ENCODE data around the gene SELENOM.

Gene SELENOM, protein sequence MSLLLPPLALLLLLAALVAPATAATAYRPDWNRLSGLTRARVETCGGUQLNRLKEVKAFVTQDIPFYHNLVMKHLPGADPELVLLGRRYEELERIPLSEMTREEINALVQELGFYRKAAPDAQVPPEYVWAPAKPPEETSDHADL

DNA sequence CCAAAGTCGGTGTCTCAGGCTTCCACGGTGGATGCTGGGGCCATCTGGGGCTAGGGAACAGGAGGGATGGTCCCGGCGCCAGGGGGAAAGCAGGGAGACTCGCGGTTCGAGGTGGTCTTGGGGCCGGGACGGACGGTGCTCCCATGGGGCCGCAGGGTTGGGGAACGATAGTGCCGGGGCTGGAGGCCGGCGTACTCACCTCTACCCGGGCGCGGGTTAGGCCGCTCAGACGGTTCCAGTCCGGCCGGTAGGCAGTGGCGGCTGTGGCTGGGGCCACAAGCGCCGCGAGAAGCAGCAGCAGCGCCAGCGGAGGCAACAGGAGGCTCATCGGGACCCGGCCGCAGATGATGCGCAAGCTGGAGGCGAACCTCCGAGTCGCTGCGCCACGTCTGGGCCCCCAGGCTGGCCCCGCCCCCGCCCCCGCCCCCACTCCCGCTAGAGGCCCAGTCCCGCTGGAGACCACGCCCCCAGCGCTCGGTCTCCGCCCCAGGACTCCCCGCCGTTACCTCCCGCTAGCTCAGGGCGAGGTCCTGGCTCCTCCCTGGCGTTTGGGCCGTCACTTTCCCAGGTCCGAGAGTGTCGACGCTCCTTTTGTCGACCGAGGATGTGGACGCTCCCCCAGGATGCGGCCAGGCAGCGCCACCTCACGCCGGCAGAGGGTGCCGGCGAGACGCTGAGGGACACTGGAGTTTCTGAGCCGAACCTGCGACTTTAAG, at the start of gene SELENOM:
Gene SELENOM, minus strand, starts transcription at position 391 of the 716 bp plus-strand sequence. Its CDS starts 63 bp downstream, at position 328.
- peak; percentile 96 for DNase-seq (ENCODE audit: low spot score)

- DNase-seq (ENCODE audit: low spot score) = no peak
Measured at GRCh38 chr22:31155422-31155821, 48.1 kb upstream of the SELENOM start.

DNA sequence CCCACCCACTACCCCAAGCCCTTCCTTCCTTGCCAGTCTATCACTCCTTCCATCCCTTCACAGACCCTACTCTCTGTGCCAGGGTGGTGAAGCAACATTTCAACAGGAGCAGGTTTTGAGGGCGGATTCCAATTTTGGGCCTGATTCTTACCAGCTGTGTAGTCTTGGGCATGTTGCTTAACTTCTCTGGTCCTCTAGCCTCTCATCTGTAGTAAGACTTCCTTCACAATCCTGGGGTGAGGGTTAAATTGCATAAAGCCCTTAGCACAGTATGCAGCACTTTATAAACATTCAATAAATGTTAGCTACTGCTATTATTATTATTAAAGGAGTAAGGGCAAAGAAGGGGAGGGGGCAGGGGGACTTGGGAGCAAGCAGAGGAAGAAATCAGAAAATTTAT, 47.6 kb upstream of the SELENOM start:
- DNase-seq (ENCODE audit: low spot score) = no peak

- no peak for DNase-seq (ENCODE audit: low spot score)
Measured at GRCh38 chr22:31153357-31153756, 46.0 kb upstream of the SELENOM start.

DNA sequence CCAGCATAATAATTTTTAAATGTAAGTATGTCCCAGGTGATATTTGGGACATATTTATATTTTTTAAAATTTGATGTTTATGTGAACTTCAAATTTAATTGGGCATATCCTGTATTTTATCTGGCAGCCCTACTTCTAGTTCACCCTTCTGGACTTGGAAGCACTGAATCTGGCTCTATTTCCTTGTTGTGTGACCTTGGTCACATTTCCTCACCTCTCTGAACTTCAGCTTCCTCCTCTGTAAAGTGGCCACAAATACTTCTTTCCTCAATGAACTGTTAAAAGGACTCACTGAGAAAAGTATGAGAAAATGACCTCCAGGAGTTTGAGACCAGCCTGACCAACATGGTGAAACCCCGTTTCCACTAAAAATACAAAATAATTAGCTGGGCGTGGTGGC, 44.5 kb upstream of the SELENOM start:
- no peak for DNase-seq (ENCODE audit: low spot score)

GRCh38 chr22:31150615-31151014, 43.2 kb upstream of the SELENOM start:
- no peak for DNase-seq (ENCODE audit: low spot score)

DNA sequence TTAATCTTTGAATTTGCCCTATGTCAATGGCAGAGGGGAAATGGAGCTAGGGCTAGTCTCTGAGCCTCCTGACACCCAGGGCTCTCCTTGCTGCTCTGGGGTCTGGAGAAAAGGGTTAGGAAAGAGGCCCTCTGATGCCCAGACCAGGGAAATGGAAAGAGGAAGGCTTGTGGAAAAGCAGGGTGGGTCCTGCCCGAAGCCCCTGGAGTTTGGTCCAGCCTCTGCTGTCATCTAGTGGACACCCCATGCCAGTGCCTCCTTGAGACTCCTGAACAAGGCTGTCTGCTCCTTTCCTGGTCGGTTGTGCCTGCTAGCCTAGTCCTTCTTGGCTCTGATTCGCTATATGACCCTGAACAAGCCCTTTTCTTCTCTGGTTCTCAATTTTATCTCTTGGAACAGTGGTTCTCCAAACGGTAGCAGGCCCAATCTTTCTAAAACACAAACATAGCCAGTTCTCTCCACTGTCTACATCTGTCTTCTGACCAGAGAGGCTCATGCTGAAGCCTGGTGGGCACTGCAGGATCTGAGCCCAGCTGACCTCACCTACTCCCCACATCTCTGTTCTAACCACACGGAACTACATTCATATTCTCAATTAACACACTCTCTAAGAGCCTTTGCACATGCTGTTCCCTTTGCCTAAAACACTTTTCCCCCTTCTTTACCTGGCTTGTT, 41.7 kb upstream of the SELENOM start:
- DNase-seq (ENCODE audit: low spot score) = peak; percentile 87

GRCh38 chr22:31148488-31148887, 41.1 kb upstream of the SELENOM start:
- no peak for DNase-seq (ENCODE audit: low spot score)

GRCh38 chr22:31144223-31144622, 36.9 kb upstream of the SELENOM start:
- no peak for DNase-seq (ENCODE audit: low spot score)

DNA sequence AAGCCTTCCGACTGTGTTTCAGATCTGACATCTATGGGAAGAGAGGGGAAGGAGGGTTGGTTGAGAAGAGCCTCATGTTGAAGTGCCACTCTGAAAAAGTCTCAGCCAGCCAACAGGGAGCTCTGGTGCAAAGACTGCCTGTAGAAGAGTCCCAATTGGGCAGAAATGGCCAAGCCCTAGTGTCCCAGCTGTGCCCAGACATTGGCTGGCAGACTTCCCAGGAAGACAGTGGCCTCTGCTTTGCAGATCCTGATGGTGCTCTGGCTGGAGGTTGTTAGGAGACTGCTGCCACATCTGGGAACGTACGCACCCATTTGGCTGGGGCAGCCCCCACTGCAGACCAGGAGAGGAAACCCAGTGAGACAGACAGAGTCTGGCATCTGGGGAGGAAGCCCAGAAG, 36.2 kb upstream of the SELENOM start:
- DNase-seq (ENCODE audit: low spot score) = peak; percentile 40

DNA sequence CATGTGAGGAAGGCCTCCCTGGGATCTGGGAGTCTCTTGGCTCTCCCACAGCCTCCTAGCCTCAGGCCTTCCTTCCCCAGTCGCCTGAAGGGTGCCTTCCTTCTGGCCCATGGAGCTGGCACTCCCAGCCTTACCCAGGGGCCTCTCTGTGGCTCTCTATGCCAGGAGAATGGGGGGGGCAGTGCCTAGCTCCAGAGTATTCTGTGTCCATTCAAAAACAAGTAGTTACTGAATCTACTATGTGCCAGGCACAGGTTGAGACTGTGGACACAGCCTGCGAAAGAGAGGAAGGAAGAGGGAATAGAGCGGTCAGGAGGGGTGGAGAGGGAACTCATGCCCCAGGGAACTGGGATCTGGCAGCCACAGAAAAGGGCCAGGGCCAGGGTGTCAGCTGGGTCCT, 35.7 kb upstream of the SELENOM start:
- DNase-seq (ENCODE audit: low spot score) = no peak

GRCh38 chr22:31142285-31142684, 34.9 kb upstream of the SELENOM start:
- no peak for DNase-seq (ENCODE audit: low spot score)

GRCh38 chr22:31141551-31141950, 34.2 kb upstream of the SELENOM start:
- DNase-seq (ENCODE audit: low spot score) = no peak

- no peak for DNase-seq (ENCODE audit: low spot score)
Measured at GRCh38 chr22:31140746-31141145, 33.4 kb upstream of the SELENOM start.

GRCh38 chr22:31139866-31140716, 32.7 kb upstream of the SELENOM start, which contains the start of gene PLA2G3:
Gene PLA2G3, minus strand, starts transcription at chr22:31140508. Its CDS starts 154 bp downstream, at chr22:31140354.
- no peak for DNase-seq (ENCODE audit: low spot score)

DNA sequence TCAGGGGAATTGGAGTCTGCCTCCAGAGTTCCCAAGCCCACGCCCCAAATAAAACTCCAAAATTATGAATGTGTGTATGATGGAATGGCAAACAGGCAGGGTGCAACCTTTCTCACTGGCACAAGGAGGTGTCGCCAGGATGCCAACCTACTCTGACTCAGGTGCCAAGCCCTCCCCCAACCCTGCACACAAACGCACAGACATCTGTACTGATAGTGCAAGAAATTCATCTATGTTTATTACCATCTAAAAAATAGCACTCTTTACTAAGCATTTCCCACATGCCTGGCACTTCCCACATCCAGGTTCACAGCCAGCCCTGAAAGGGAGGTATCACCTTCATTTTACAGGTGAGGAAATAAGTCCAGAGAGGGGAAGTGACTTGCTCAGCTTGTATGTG, 31.7 kb upstream of the SELENOM start:
- no peak for DNase-seq (ENCODE audit: low spot score)

DNA sequence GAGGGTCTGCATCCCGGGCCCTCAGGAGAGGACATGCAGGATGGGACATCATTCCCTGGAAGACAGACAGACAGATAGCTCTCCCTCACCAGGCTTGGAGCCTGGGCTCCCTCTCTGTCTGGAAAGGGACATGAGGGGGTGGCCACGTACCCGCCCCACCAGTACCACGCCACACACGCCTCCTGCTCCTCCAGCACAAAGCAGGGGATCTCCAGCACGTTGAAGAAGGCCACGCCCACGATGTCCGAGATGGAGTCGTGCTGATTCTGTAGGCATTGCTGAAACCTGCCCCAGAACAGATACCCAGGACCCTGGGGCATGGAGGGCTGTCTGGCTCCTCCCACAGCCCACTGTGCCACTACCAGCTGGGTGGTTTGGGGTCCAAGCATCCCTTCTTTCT, 30.8 kb upstream of the SELENOM start:
- DNase-seq (ENCODE audit: low spot score) = no peak

DNA sequence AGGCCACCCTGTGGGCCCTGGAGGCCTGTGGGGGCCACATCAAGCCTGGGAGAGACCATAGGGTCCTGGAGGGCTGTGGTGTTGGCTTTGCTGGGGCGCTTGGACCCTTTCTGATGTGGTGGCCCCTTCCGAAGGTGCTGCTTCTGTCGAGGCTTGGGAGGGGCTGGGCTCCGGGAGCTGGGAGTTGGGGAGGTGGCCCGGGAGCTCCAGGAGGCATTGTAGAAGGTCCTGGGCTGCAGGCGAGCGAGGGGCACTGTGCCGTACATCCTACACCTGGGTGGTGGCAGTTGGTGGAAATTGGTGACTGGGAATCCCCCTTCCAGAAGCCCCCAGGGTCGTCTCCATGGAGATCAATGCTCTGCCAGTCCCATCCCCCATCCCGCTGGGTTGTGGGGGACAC, 30.4 kb upstream of the SELENOM start:
- DNase-seq (ENCODE audit: low spot score) = no peak

DNA sequence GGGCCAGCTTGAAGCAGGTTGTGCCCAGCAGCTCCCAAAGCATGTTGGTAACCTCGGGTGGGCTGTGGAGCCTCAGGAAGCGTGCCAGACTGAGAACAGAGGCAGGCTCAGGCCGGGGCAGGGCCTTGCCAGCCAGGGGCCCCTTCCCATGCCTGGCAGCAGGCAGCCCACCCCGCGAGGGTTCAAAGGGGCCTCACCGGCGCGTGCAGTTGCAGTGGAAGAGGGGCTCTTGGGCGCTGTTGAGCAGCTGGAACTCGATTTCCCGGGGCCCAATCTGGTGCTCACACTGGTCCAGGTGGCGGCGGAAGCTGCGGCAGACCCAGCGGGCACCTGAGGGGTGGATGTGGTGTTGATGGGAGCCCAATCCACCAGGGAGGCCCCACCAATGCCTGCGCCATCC, 29.3 kb upstream of the SELENOM start:
- no peak for DNase-seq (ENCODE audit: low spot score)

DNA sequence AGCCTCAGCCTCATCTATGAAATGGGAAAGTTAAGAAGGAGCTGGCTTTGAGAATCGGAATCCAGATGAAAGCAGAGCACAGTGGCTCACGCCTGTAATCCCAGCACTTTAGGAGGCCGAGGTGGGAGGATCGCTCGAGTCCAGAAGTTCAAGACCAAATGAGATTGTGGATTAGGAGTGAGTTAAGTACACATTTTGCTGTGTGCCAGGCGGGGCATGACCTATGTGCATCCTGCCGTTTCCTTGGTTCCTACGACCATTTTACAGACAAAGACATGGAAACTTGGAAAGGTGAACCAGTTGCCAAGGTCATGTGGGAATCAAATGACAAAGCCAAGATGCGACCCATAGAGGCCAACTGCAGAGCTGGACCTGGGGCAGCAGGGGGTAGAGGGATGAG, 28.8 kb upstream of the SELENOM start:
- DNase-seq (ENCODE audit: low spot score) = no peak

DNA sequence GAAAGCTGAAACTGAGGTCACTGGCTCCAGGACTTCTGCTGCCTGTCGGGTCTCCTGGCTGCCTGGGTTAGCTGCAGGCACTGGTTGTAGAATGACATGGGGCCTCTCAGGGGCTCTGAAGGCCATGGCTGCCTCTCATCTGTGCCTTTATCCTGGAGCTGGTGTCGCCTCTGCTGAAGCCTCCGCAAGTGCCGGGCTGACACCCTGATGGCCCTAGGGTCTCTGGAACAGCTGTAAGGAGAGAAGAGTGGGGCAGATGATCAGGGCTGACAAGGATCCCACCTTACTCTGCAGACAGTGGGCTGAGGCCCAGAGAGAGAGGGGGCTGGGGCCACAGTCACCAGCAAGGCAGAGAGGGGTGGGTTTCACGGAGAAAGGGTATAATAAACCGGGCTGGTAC, 28.3 kb upstream of the SELENOM start:
- DNase-seq (ENCODE audit: low spot score) = no peak

DNA sequence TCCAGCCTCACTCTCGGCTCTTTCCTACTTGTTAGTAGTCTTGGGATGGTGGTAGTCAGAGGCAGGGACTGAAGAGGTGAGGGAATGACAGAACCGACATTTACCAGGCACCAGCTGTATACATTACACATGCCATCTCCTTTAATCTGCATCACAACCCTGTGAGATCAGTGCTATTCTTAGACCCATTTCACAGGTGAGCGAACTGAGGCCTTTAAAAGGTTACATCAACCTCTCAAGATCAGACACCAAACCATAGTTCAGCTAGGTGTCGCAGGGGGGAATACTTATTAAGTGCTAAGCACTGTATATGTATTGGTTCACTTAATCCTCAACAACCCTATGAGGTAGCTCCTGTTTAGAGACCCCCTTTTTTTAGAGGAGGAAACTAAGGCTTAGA, 27.3 kb upstream of the SELENOM start:
- no peak for DNase-seq (ENCODE audit: low spot score)

Measured in Ammon's horn (tissue), 1 donor.